ENCODE data around the gene PTPRN2.

The PTPRN2 gene

DNA sequence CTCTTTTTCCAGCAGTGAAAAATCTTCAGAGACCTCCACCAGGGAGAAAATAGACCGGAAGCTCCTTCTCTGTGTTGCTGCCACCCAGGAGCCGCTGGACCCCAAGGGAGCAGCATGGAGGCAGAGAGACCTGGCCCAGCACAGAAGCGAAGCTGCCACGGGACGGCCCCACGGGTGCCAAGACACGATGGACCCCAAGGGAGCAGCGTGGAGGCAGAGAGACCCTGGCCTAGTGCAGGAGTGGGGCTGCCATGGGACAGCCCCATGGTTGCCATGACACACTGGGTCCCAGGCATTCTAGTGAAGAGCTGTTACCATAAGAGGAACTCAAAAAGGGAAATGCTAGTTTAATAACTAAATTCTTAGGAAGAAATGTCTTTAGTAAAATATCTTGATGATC is 186.3 kb downstream of the PTPRN2 start:
- no peak for DNase-seq (ENCODE audit: low read depth in 2 of 2)

DNA sequence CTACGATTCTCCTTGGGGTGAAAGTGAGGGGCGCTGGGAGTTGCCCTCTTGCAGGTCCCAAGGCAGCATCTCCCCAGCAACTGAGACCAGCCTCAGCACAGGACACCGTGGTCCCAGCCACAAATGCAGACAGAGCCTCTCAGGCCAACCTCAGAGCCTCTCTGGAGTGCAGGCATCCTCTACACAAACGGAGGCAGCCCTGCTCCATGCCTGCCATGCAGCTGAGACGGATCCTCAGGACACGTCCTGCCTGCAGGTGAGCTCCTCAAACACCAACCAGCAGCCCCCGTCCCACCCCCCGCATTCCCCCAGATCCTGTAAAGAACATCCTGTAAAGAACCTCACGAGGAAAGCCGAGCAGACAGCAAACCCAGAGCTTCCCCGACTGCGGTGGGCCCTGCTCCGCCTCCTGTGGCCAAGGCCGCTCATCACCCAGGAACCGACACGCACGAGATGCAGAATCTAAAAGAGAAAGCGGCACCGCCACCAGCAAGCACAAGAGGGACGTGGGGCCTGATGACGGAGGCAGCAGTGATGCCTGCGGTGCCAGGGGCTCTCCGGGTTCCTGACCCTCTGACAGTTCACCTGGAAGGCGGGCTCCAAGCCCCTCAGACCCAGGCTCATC is 186.9 kb downstream of the PTPRN2 start:
- DNase-seq (ENCODE audit: low read depth in 2 of 2): no peak

DNA sequence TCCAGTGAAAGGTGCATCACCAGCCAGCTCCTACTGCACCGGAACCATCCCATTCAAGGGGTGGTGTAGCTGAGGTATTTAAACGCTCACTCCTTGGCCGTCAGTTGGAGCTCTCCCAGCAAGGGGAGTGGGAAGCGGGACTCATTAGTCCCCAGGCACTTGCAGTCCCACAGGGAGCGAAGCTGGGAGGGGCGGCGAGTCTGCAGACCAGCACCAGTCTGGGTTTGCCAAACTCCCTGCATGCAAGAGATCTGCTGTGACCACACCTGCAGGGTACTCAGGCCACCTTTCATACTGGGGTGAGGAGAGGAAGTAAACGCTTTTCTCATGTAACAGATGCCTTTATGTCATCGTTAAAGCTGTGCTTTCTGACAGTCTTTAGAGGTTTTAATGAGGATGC is 187.9 kb downstream of the PTPRN2 start:
- DNase-seq (ENCODE audit: low read depth in 2 of 2): no peak

DNA sequence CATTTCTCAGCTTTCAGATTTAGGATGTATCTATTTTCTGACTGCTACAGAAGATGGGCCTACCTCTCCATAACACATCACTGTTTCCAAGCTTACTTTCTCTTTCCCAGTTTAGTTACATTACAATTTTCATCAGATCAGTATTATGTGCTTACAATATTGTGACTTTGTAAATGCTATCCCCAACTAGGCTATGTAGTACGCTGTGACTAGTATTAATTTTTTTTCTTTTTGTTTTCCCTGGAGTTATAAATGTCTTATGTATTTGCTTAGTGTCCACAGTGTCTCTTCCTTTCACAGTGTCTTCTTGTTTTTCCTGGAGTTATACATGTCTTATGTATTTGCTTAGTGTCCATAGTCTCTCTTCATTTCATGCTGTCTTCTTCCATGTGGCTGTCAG is 188.9 kb downstream of the PTPRN2 start:
- no peak for DNase-seq (ENCODE audit: low read depth in 2 of 2)

DNA sequence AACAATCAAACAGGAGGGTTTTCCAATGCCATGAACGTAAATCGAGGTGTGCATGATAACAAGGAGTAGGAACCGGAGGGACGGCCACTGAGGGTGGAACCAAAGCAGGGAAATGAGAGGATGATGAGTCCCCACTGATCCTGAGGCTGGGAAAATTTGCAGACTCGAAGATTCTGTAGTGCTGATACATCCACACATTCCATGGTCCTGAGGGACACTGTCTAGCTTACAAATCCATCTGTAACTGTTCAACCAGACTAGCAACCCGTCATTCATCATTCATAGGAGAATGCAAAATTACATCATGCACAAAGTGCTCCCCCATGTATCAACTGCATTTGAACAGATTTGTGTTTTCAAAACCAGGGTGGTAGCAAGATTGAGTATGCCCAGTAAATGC is 189.7 kb downstream of the PTPRN2 start:
- no peak for DNase-seq (ENCODE audit: low read depth in 2 of 2)

DNA sequence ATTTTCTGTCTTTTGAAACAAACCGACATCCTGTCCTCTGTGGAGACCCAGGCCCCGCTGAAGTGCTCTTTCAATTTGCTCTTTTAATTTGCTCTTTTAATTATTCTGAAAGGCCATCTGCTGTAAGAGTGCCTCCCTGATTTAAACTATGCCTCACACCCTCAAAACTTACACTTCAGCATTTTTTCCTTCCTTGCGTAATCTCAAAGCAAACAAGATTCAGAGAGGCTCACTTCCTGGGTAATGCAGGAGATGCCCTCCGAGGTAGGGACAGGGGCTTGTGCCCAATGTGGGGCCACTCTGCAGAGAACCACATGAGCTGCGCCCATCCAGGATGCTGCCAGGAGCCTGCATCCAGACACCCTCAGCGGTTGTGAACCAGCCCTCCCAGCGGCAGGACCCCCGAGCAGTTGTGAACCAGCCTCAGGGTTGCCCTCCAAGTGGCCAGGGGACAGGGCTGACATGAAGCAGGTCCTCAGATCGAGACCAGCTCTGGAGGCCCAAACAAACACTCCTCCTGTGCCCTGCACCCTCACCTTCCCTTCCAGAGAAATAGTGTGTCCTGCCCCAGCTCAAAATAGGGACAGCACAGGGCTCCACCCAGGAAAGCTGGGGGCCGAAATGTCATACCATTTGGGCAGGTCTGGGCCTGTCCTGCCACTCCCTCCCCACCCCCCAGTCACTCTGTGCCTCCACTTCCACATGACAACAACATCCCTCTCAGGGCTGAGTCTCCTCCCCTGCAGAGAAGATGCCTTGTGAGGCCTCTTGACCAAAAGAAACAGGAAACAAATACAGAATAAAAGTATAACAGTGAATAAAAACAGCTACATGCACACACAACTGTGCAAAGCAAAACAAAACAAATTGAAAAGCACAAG is 190.4 kb downstream of the PTPRN2 start:
- no peak for DNase-seq (ENCODE audit: low read depth in 2 of 2)

DNA sequence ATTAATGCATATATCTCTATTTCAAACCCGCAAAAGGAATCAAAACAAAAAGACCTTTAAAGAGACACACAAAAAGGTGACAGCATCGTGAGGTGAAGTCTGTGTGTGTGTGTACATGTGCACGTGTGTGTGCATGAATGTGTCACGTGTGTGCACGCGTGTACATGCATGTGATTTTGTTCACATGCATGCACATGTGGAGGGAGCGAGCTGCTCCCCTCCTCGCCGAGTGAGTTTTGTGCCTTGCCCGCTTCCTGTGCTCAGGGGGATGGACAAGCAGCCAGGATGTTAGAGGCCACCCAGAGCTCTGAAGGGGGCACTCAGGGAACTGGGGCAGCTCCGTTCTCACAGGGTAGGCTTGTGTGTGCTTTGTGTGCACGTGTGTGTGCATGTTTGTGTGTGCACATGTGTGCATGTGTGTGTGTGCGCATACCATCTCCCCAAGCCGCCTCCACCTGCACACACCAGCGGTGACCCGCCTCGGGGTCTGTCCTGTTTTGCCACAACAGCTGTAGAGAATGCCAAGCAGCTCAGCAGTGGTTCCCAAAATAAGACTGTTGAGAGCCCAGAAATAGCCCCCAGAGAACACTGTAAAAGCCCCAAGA is 191.2 kb downstream of the PTPRN2 start:
- DNase-seq (ENCODE audit: low read depth in 2 of 2): no peak

DNA sequence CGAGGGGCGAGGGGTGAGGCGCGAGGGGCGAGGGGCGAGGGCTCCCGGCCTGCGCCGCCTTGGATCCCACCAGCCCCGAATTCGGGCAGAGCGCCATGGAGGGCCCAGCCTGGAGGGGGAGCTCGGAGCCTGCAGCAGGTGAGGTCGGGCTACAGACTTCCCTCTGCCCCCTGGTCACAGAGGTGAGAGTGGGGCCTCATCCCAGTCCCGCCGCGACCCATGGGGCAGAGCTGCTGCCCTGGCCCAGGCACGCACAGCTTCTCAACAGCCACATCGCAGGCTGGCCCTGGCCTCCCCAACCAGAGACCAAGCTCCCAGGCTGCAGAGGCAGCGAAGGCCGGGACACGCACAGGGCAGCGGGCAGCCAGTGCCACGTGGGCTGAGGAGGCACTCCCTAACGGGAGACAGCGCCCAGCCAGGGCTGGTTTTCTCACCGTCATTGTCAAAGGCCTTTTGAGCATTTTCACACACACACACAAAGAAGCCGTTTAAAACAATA is 191.8 kb downstream of the PTPRN2 start:
- no peak for DNase-seq (ENCODE audit: low read depth in 2 of 2)

DNA sequence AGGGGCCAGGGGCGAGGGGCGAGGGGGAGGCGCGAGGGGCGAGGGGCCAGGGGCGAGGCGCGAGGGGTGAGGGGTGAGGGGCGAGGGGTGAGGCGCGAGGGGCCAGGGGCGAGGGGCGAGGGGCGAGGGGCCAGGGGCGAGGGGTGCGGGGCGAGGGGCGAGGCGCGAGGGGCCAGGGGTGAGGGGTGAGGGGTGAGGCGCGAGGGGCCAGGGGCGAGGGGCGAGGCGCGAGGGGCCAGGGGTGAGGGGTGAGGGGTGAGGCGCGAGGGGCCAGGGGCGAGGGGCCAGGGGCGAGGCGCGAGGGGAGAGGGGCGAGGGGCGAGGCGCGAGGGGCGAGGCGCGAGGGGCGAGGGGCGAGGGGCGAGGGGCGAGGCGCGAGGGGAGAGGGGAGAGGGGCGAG is 192.3 kb downstream of the PTPRN2 start:
- no peak for DNase-seq (ENCODE audit: low read depth in 2 of 2)

DNA sequence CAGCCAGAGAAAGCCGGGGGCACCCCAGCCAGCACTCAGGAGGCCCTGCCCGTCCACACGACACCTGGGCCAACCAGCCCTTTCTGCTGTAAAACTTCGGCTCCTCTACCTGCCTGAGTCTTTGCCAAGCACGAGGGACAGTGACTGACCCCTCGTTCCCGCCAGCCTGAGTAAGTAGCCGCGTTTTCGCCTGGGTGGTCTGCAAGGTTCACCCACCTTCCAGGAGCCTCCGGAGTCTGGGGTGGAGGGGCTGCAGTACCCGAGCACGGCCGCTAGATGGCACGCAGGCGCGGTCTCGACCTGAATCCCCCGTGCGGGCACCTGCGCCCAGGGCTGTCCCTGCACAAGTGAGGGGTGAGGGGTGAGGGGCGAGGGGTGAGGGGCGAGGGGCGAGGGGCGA is 192.7 kb downstream of the PTPRN2 start:
- peak in 1 of 2 donors; percentile 31 for DNase-seq (ENCODE audit: low read depth in 2 of 2)

DNA sequence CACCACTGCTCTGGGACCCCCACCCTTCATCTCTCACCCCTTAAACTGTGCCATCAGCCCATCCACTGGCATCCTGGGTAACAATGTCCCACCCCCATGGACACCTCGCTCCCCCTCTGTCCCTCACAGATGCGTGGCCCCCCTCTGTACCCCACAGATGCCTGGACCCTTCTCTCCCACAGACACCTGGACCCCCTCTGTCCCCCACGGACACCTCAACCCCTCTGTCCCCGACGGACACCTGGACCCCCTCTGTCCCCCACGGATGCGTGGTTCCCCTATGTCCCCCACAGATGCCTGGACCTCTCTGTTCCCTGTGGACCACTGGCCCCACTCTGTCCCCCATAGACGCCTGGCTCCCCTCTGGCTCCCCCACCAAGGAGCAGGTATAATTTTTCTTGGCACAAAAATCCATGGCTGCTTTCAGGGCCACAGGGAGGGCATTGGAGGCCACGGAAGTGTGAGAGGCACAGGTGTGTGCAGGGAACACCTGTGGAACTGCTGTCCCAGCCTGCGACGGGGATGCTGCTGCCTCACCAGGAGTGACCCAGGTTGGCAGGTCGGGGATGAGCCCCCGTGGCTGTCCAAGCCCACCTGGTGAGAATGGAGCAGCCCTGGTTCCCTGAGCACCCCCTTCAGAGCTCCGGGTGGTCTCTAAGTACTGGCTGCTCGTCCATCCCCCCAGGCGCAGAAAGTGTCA is 193.5 kb downstream of the PTPRN2 start:
- no peak for DNase-seq (ENCODE audit: low read depth in 2 of 2)

DNA sequence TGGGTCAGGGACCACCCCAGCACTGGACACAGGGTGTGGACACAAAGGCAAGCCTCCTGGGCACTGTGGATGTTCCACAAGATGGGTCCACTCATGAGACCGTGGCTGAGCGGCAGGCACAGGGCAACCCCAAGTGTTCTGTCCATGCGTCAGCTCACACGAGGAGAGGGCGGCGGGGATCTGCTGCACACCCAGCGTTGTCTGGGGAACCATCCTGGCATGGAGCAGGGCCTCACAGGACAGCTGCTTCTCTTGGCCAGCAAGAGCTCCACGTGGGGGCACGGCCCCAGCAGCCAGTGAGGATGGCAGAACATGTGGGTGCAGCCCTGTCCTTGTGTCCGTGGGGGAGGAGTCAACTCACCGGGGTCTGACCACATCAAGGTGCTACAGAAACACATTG is 195.4 kb downstream of the PTPRN2 start:
- DNase-seq (ENCODE audit: low read depth in 2 of 2): no peak

DNA sequence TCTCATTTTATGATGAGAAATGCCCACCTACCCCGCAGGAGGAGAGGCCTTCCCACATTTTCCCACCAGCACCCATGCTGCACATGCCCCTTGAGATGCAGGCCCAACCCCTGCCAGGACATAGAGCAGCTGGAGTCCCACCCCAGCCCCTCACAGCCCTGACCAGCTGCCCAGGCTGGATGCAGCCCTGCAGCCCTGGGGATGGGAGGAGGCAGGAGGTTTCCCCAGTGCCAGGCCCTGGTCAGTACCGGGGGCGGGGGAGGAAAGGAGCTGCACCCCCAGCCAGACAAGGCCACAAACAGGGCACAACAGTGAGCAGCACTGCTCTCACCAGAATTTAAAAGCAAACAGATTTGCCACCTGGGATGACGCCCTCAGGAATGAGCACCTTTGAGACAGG is 196.1 kb downstream of the PTPRN2 start:
- DNase-seq (ENCODE audit: low read depth in 2 of 2): no peak

DNA sequence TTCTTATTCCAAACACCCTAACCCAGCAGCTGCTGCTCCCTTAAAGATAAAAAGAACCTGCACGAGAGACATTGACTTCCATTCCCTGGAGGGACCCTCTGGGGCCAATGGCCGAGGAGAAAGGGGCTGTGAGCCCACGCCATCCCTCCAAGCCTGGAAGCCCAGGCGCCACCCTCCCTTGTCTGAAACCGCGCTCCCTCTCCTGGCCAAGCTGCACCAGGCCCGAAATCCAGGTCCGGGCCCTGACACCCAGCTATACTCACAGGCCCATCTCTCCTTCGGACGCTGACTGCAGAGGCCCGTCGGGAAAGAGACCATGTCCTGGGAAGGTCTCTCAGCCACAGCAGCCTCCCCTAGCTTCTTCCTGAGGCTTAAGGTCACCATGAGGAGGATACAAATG is 196.5 kb downstream of the PTPRN2 start:
- no peak for DNase-seq (ENCODE audit: low read depth in 2 of 2)

DNA sequence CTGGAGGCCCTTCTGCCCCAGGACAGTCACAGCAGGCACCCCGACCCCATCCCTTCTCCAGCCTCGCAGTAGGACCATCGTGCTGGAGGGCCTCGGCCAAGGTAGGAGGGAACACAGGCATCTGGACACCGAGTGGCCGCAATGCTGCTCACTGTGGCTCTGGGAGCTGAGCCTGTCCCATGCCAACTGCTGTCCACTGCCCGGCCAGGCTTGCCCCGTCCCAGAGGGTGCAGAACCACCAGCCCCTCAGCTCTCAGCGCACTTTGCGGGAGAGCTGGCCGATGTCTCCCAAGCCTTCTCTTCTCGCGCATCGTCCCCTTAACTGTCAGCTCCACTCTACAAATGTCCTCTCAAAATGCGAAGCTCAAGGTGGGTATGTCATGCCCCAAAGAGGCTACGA is 197.2 kb downstream of the PTPRN2 start:
- no peak for DNase-seq (ENCODE audit: low read depth in 2 of 2)

DNA sequence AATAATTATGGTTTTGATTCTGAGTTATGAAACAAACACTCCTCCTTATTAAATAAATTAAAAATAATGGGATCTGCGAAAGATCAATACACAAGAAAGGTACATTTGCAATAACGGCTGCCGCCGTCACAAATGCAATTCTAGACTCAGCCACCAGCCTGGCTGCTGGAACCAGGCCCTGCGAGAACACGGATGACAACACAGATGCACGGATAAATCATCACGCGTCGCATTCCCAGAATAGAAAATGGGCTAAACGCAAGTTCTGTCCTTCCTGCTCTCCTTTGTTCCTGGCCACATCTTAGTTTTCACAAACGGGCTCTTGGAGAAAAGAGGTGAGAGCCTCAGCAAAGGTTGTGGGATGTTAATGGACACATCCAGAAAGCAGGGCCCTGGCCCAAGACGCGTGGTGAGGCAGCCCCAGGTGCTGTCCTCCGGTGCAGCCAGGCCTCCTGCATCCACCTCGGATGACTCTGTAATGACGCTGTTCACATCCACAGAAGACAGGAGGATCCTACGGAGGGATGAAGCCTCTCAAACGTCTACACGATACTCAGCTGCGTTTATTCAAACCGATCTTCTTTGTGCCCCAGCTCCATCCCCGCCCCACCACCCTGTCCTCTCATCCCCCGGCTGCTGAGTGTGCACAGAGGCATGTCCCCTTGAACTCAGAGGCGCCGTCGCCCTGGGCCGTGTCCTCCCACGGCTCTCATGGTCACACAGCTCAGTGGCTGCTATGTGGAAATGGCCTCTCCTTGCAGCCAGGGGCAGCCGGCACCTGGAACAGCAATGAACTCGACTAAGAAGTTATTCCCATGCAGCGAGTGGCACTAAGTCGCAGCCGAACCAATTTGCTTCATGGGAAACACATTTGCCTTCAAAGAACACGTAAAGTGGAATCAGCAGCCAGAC is 197.9 kb downstream of the PTPRN2 start:
- no peak for DNase-seq (ENCODE audit: low read depth in 2 of 2)

DNA sequence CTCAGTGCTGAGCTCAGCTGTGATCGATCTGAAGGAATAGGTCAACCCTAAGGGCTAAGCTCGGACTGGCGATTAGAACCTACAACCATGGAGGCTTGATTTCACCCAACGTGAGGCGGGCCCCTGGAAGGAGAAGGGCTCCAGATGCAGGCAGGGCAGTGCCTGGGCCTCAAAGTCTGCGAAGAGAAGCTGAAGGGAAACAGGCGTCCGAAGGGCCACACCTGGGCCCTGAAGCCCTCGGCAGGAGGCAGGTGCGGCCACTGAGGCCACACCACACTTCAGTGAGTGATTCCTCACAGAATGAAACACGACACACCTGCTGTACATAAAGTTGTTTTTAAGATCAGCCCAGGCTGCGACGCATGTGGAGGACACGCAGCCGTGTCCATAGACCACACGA is 198.7 kb downstream of the PTPRN2 start:
- DNase-seq (ENCODE audit: low read depth in 2 of 2): no peak

DNA sequence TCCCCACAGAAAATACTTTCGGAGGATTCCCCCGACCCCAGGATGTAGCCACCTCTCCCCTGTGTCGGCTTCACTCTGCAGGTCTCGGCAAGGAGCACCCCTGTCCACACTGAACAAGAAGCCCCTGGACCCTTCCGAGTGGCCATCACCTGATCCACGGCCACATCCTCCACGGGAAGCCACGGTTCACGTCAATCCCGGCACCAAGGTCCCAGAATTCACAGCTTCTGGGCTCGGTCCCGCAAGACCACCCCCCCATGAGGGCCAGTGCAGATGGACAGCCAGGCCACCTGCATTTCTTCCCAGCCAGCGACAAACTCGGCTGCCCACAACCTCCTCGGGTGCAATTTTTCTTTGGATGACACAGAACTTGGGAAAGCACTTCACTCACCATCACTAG is 199.6 kb downstream of the PTPRN2 start:
- DNase-seq (ENCODE audit: low read depth in 2 of 2): no peak

DNA sequence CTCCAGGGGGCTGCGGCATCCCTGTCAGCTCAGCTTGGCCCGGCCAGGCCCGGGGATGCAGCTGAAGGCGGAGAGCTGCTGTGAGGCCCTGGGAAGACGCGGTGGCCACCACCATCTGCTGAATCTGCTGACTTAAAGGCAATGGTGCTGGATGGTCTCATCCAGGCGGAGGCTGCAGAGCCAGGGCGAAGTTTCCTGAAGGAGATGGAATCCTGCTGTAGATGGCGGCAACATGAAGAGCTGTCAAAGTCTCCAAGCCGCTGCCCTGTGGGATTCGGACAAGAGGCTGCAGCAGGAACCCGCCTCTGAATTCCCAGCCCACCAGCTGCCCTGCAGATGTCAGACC is 200.1 kb downstream of the PTPRN2 start:
- no peak for DNase-seq (ENCODE audit: low read depth in 2 of 2)

DNA sequence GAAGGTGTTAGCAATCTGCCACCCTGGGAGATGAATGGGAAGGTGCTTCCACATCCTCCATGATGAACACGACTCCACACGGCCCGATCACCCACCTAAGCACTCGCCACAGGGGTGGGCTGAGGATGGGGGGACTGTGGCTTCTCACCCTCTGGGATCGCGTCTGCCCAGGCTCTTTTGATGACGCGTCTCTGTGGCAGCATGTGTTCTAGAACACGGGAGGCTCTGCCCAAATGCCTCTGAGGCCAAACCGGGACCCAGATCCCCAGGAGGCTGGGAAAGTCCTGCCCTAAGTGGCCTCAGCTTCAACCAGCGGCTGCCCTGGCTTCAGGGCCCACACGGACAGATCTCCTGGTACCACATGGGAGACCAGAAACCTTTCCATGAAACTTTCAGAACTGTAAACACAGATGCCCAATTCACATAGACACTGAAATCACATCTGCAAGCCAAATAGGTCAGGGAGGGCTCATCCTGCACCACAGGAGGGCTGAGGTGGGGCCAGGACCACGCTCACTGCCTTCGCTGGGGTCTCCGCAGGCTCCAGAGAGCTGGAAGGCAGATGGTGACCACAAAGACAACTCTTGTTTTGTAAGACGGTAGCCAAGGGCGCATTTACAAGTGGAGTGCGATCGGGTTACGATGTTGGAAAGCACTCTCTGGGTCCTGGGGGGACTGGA is 200.6 kb downstream of the PTPRN2 start:
- no peak for DNase-seq (ENCODE audit: low read depth in 2 of 2)

DNA sequence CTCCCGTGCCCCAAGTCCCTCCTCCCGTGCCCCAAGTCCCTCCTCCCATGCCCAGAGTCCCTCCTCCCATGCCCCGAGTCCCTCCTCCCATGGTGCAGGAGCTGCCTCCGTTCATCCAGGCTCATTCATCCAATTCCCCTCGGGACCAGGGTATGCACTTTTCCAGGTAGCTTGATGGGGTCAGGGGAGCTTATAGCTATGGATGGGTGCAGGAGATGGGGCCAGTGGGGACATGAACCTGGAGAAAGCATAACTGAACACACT is 201.3 kb downstream of the PTPRN2 start:
- DNase-seq (ENCODE audit: low read depth in 2 of 2): no peak

Measured in activated CD4-positive, alpha-beta T cell treated with anti-CD3 and anti-CD28 coated beads for 24 hours (primary cell).